ENCODE data around the gene ADAT3. TPM values are rescaled to one million over a fixed set of nuclear protein-coding genes. Genes with fewer than 3 reads are reported as not detected.

Gene ADAT3
- total RNA-seq, 1 donor from 2014 or later = 2.4 TPM

GRCh38 chr19:1936916-1937610, 31.9 kb downstream of the ADAT3 start:
- H3K27ac ChIP-seq = no peak overlapping the region
- peaks cover under 1% of the 10 kb centered on the region for H4K20me1 ChIP-seq (ENCODE audit: low read depth)
- no peak overlapping the region for H3K9ac ChIP-seq
- peaks cover 10% of the 10 kb centered on the region for H3K9me3 Mint-ChIP-seq
- no peak overlapping the region for H3K4me3 ChIP-seq
- peaks cover 21% of the 10 kb centered on the region for H3F3A ChIP-seq (ENCODE audit: low read depth)
- no peaks in the 10 kb centered on the region for H3K9me3 ChIP-seq (ENCODE audit: low read depth)
- no peak overlapping the region for H3K4me2 ChIP-seq
- peaks cover 6% of the 10 kb centered on the region for H3K27me3 Mint-ChIP-seq (ENCODE audit: insufficient read depth, low read depth)
- H2AFZ ChIP-seq (replicated peaks) = no peak overlapping the region
- TF ChIP-seq CTCF (IDR thresholded peaks at IDR 0.05) (no peak), EZH2 (IDR thresholded peaks at IDR 0.05) (no peak), EZH2phosphoT487 (IDR thresholded peaks at IDR 0.05) (no peak)
- H3K4me3 Mint-ChIP-seq = no peak overlapping the region
- H3K79me2 ChIP-seq (ENCODE audit: low read depth) = peaks cover 16% of the 10 kb centered on the region
- no peaks in the 10 kb centered on the region for H3K36me3 ChIP-seq
- no peak overlapping the region for H3K27ac Mint-ChIP-seq
- DNase-seq (ENCODE audit: low spot score) = no peak
- peaks cover 7% of the 10 kb centered on the region for H3K4me1 ChIP-seq
- no peaks in the 10 kb centered on the region for H3K27me3 ChIP-seq
- peaks cover 5% of the 10 kb centered on the region for H3K36me3 Mint-ChIP-seq
- H3K4me1 Mint-ChIP-seq = peaks cover 12% of the 10 kb centered on the region

- no peak overlapping the region for H3K4me2 ChIP-seq
- H3K4me3 ChIP-seq = no peak overlapping the region
- no peak overlapping the region for H3K9ac ChIP-seq
- no peaks in the 10 kb centered on the region for H3K9me3 ChIP-seq (ENCODE audit: low read depth)
- H3K36me3 ChIP-seq = no peaks in the 10 kb centered on the region
- H3K4me1 Mint-ChIP-seq = peaks cover 17% of the 10 kb centered on the region
- peaks cover 7% of the 10 kb centered on the region for H3K9me3 Mint-ChIP-seq
- H3K27ac Mint-ChIP-seq = no peak overlapping the region
- H4K20me1 ChIP-seq (ENCODE audit: low read depth) = peaks cover 10% of the 10 kb centered on the region
- TF ChIP-seq EZH2phosphoT487 (IDR thresholded peaks at IDR 0.05) (no peak), EZH2 (IDR thresholded peaks at IDR 0.05) (no peak), CTCF (IDR thresholded peaks at IDR 0.05) (no peak)
- peak overlapping the region; percentile 58 for H3K4me3 Mint-ChIP-seq
- H2AFZ ChIP-seq (replicated peaks) = no peak overlapping the region
- H3K79me2 ChIP-seq (ENCODE audit: low read depth) = peaks cover 26% of the 10 kb centered on the region
- peaks cover 6% of the 10 kb centered on the region for H3K36me3 Mint-ChIP-seq
- DNase-seq (ENCODE audit: low spot score) = no peak
- H3K27me3 Mint-ChIP-seq (ENCODE audit: insufficient read depth, low read depth) = peaks cover 6% of the 10 kb centered on the region
- no peak overlapping the region for H3K27ac ChIP-seq
- peaks cover 29% of the 10 kb centered on the region for H3F3A ChIP-seq (ENCODE audit: low read depth)
- peaks cover 9% of the 10 kb centered on the region for H3K4me1 ChIP-seq
- H3K27me3 ChIP-seq = no peaks in the 10 kb centered on the region
Observed at GRCh38 chr19:1938071-1938470, 32.9 kb downstream of the ADAT3 start.

GRCh38 chr19:1941146-1942077, 36.2 kb downstream of the ADAT3 start, which contains the start of gene CSNK1G2:
Gene CSNK1G2 (plus strand): TSS chr19:1941172. CDS start chr19:1969773, 28,601 bp downstream.
- Mint-ChIP-seq H3K4me3 (peak within 1 kb of the TSS; percentile 96), H3K4me1 (peaks cover 25% of the 10 kb centered on the region), H3K27me3 (ENCODE audit: insufficient read depth, low read depth) (peaks cover 6% of the 10 kb centered on the region), H3K27ac (peak within 1 kb of the TSS; percentile 78), H3K9me3 (no peaks in the 10 kb centered on the region), H3K36me3 (peaks cover 8% of the 10 kb centered on the region)
- peak within 1 kb of the TSS; percentile 72 for H3K9ac ChIP-seq
- H2AFZ ChIP-seq (replicated peaks) = peak within 1 kb of the TSS; percentile 93
- peaks cover 17% of the 10 kb centered on the region for H3K4me1 ChIP-seq
- TF ChIP-seq EZH2 (IDR thresholded peaks at IDR 0.05) = no peak
- TF ChIP-seq CTCF (IDR thresholded peaks at IDR 0.05) = no peak
- TF ChIP-seq EZH2phosphoT487 (IDR thresholded peaks at IDR 0.05) = no peak
- no peaks in the 10 kb centered on the region for H3K9me3 ChIP-seq (ENCODE audit: low read depth)
- peak within 1 kb of the TSS; percentile 92 for H3K4me3 ChIP-seq
- H3K4me2 ChIP-seq = peak within 1 kb of the TSS; percentile 92
- peaks cover 44% of the 10 kb centered on the region for H4K20me1 ChIP-seq (ENCODE audit: low read depth)
- H3F3A ChIP-seq (ENCODE audit: low read depth) = peaks cover 29% of the 10 kb centered on the region
- H3K27ac ChIP-seq = peak within 1 kb of the TSS; percentile 89
- no peaks in the 10 kb centered on the region for H3K27me3 ChIP-seq
- no peaks in the 10 kb centered on the region for H3K36me3 ChIP-seq
- no peak for DNase-seq (ENCODE audit: low spot score)
- peaks cover 60% of the 10 kb centered on the region for H3K79me2 ChIP-seq (ENCODE audit: low read depth)
